KBM-7 (cell line): ENCODE data around the gene C17orf107.
"Not testable (repeated sequence)": the region's sequence is repeated elsewhere in the genome, so short reads cannot be mapped to it uniquely, and the experiment has no call there.

Source experiments
- DNase-seq: peaks from one replicate; pipeline ENCODE4 v3.0.0-alpha.2; 2015
- in situ Hi-C: fragments of 300-500 bp; cut with MboI; formaldehyde crosslinking; loops from 2 replicates; pipeline ENCODE4 v1.14.3; 2020; ENCODE audit warnings: low sequenced_read_pairs, low pct_unique_long_range_greater_than_20kb, mixed read lengths

C17orf107 gene

GRCh38 chr17:4920351-4921048 lies 21.2 kb downstream of the C17orf107 start:
- in situ Hi-C loops, result no loop called here
- DNase-seq, result no peak

GRCh38 chr17:4921320-4921719 lies 22.0 kb downstream of the C17orf107 start:
- no peak for DNase-seq
- in situ Hi-C loops, result no loop called here

GRCh38 chr17:4926577-4927335 lies 27.4 kb downstream of the C17orf107 start:
- in situ Hi-C loops, DNase-seq: not testable (repeated sequence)

GRCh38 chr17:4928881-4929280 lies 29.5 kb downstream of the C17orf107 start:
- no peak for DNase-seq
- in situ Hi-C loops, result no loop called here

GRCh38 chr17:4931963-4932362 lies 32.6 kb downstream of the C17orf107 start, which contains the start of gene GP1BA:
GP1BA (plus strand) TSS chr17:4932277; CDS start chr17:4932605, 328 bp downstream.
- no peak for DNase-seq
- in situ Hi-C loops, result no loop called here

- DNase-seq, result no peak
- in situ Hi-C loops, result no loop called here
These were observed 33.4 kb downstream of the C17orf107 start for GRCh38 chr17:4932756-4933155.

- in situ Hi-C loops, result no loop called here
- no peak for DNase-seq
These were observed 34.3 kb downstream of the C17orf107 start for GRCh38 chr17:4933646-4934045.

- DNase-seq, result peak; percentile 89
- in situ Hi-C loops, result no loop called here
These were observed 35.0 kb downstream of the C17orf107 start for GRCh38 chr17:4934173-4934979.

GRCh38 chr17:4935650-4936049 lies 36.3 kb downstream of the C17orf107 start:
- DNase-seq, result no peak
- in situ Hi-C loops, result no loop called here

- DNase-seq, result no peak
- in situ Hi-C loops, result no loop called here
These were observed 37.1 kb downstream of the C17orf107 start for GRCh38 chr17:4936436-4936835.

- DNase-seq, result no peak
- in situ Hi-C loops, result no loop called here
These were observed 38.2 kb downstream of the C17orf107 start for GRCh38 chr17:4937553-4937952.

- DNase-seq, result no peak
- in situ Hi-C loops, result no loop called here
These were observed 38.7 kb downstream of the C17orf107 start for GRCh38 chr17:4938069-4938491.

GRCh38 chr17:4938688-4939545 lies 39.6 kb downstream of the C17orf107 start:
- no peak for DNase-seq
- in situ Hi-C loops, result no loop called here

- in situ Hi-C loops, result no loop called here
- DNase-seq, result no peak
These were observed 40.1 kb downstream of the C17orf107 start for GRCh38 chr17:4939546-4939795.

GRCh38 chr17:4939796-4940554 lies 40.6 kb downstream of the C17orf107 start, which contains the start of the genes RNF167 and SLC25A11:
RNF167 (plus strand) TSS chr17:4940268; CDS start chr17:4940910, 642 bp downstream.
SLC25A11 (minus strand) TSS chr17:4940046; CDS start chr17:4939910, 136 bp downstream.
- in situ Hi-C loops, result no loop called here

GRCh38 chr17:4940555-4941318 lies 41.4 kb downstream of the C17orf107 start:
- no peak for DNase-seq
- in situ Hi-C loops, result no loop called here

More at GRCh38 chr17:4939796-4940554, 40.6 kb downstream of the C17orf107 start, which contains the start of the genes RNF167 and SLC25A11:
- DNase-seq, result peak; percentile 99

GRCh38 chr17:4941319-4941610 lies 41.9 kb downstream of the C17orf107 start:
- no peak for DNase-seq
- in situ Hi-C loops, result no loop called here
